ENCODE measurements around the gene ADGRL3. TPM values are rescaled to one million over a fixed set of nuclear protein-coding genes. Genes with fewer than 3 reads are reported as not detected.

Gene ADGRL3
- total and polyA plus RNA-seq, 4 donors: 0.07 to 1.7 (median 0.82) TPM

DNA sequence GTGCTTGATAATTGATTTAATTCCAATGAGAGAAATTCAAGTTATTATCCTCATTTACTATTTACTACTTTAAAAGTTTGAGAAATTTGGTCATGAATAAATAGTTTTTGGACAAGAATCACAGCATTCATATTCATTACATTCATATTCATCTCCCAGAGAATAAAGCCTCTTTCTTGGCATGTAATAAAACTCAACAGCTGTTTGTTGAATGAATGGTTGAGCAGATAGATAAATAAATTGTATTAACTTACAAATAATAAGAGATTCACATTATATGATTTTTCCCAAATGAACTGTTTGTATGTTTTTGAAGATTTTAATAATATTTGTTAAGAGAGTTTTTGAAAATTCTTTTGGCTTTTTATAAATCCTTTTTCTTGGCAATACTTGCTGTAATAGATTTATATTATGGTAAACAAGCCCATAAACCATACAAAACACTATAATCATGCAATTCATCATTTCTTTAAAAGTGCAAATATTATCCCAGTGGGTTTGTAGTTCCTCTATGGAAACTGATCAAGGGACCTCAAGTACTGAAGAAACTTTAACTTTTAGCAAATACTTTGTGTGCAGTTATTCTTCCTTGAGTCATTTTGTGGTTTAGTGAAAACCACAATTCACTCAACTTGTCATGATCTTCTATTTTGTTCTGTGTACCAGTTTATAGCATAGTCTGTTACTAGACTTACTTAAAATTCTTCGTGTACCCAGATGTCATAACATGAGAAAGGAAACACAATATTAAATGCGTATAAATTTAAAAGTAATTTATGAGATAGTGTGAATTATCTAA is 371.8 kb downstream of the ADGRL3 start:
- H3K9ac ChIP-seq (ENCODE audit: low read depth in 1 of 2, low read length in 2 of 2): no peak overlapping the region
- H3K4me1 ChIP-seq (ENCODE audit: control insufficient read depth in 4 of 4, insufficient read depth in 4 of 4, low read length in 3 of 4): no peaks in the 10 kb centered on the region
- TF ChIP-seq, protein P1, sequence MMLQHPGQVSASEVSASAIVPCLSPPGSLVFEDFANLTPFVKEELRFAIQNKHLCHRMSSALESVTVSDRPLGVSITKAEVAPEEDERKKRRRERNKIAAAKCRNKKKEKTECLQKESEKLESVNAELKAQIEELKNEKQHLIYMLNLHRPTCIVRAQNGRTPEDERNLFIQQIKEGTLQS (IDR thresholded peaks at IDR 0.05): no peak
- TF ChIP-seq FOXA2 (IDR thresholded peaks at IDR 0.05) (no peak), JUND (IDR thresholded peaks at IDR 0.05) (no peak), EGR1 (IDR thresholded peaks at IDR 0.05; ENCODE audit: low read depth in 2 of 2) (no peak), RAD21 (IDR thresholded peaks at IDR 0.05) (no peak), TAF1 (conservative IDR thresholded peaks at IDR 0.05) (no peak), SP1 (IDR thresholded peaks at IDR 0.05) (no peak), NR2F2 (IDR thresholded peaks at IDR 0.05) (no peak), HNF4A (conservative IDR thresholded peaks at IDR 0.05) (no peak), YY1 (IDR thresholded peaks at IDR 0.05) (no peak)
- TF ChIP-seq, protein P2, sequence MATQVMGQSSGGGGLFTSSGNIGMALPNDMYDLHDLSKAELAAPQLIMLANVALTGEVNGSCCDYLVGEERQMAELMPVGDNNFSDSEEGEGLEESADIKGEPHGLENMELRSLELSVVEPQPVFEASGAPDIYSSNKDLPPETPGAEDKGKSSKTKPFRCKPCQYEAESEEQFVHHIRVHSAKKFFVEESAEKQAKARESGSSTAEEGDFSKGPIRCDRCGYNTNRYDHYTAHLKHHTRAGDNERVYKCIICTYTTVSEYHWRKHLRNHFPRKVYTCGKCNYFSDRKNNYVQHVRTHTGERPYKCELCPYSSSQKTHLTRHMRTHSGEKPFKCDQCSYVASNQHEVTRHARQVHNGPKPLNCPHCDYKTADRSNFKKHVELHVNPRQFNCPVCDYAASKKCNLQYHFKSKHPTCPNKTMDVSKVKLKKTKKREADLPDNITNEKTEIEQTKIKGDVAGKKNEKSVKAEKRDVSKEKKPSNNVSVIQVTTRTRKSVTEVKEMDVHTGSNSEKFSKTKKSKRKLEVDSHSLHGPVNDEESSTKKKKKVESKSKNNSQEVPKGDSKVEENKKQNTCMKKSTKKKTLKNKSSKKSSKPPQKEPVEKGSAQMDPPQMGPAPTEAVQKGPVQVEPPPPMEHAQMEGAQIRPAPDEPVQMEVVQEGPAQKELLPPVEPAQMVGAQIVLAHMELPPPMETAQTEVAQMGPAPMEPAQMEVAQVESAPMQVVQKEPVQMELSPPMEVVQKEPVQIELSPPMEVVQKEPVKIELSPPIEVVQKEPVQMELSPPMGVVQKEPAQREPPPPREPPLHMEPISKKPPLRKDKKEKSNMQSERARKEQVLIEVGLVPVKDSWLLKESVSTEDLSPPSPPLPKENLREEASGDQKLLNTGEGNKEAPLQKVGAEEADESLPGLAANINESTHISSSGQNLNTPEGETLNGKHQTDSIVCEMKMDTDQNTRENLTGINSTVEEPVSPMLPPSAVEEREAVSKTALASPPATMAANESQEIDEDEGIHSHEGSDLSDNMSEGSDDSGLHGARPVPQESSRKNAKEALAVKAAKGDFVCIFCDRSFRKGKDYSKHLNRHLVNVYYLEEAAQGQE (IDR thresholded peaks at IDR 0.05): no peak
- TF ChIP-seq, protein P3, sequence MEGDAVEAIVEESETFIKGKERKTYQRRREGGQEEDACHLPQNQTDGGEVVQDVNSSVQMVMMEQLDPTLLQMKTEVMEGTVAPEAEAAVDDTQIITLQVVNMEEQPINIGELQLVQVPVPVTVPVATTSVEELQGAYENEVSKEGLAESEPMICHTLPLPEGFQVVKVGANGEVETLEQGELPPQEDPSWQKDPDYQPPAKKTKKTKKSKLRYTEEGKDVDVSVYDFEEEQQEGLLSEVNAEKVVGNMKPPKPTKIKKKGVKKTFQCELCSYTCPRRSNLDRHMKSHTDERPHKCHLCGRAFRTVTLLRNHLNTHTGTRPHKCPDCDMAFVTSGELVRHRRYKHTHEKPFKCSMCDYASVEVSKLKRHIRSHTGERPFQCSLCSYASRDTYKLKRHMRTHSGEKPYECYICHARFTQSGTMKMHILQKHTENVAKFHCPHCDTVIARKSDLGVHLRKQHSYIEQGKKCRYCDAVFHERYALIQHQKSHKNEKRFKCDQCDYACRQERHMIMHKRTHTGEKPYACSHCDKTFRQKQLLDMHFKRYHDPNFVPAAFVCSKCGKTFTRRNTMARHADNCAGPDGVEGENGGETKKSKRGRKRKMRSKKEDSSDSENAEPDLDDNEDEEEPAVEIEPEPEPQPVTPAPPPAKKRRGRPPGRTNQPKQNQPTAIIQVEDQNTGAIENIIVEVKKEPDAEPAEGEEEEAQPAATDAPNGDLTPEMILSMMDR (IDR thresholded peaks at IDR 0.05; ENCODE audit: low read depth, low read length, missing input control): no peak
- TF ChIP-seq, protein P4, sequence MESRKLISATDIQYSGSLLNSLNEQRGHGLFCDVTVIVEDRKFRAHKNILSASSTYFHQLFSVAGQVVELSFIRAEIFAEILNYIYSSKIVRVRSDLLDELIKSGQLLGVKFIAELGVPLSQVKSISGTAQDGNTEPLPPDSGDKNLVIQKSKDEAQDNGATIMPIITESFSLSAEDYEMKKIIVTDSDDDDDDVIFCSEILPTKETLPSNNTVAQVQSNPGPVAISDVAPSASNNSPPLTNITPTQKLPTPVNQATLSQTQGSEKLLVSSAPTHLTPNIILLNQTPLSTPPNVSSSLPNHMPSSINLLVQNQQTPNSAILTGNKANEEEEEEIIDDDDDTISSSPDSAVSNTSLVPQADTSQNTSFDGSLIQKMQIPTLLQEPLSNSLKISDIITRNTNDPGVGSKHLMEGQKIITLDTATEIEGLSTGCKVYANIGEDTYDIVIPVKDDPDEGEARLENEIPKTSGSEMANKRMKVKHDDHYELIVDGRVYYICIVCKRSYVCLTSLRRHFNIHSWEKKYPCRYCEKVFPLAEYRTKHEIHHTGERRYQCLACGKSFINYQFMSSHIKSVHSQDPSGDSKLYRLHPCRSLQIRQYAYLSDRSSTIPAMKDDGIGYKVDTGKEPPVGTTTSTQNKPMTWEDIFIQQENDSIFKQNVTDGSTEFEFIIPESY (IDR thresholded peaks at IDR 0.05): no peak
- H3K36me3 ChIP-seq (ENCODE audit: control insufficient read depth in 4 of 4, insufficient read depth in 3 of 4, low read depth in 1 of 4, low read length in 3 of 4): no peaks in the 10 kb centered on the region
- 82% methylated on average over 2 of the region's 2 CpGs for WGBS
- H3K27ac ChIP-seq (ENCODE audit: low read depth in 1 of 2, low read length in 2 of 2): no peak overlapping the region
- no peak for DNase-seq (ENCODE audit: low spot score)
- H3K9me3 ChIP-seq (ENCODE audit: control insufficient read depth in 4 of 4, low read length in 3 of 4): no peaks in the 10 kb centered on the region
- no peaks in the 10 kb centered on the region for H3K27me3 ChIP-seq (ENCODE audit: control insufficient read depth in 4 of 4, insufficient read depth in 4 of 4, low read length in 3 of 4)
- no peak overlapping the region for H3K4me3 ChIP-seq (ENCODE audit: low read depth in 1 of 3, low read length in 3 of 3)

DNA sequence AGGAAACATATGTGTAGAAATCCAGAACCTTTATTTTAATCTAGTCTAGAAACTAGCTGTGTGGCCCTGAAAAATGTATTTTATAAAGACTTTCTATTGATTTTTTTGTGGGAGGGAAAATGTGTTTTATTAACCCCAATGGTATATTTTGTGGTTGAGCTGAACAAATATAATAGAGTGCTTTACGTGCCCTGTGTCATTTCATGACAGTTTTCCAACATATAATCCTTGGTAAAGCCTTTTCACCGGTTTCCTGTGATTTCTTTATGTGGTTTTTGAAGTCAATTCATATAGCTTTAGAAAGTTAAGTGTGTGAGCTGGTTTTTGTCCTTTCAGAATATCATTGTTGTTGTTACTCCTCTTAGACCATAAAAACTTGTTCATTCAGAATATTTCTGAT is 375.7 kb downstream of the ADGRL3 start:
- H3K4me3 ChIP-seq (ENCODE audit: low read depth in 1 of 3, low read length in 3 of 3): no peak overlapping the region
- WGBS: 89% methylated on average over 2 of the region's 2 CpGs
- no peak for TF ChIP-seq FOXA2 (IDR thresholded peaks at IDR 0.05)
- TF ChIP-seq, protein P5, sequence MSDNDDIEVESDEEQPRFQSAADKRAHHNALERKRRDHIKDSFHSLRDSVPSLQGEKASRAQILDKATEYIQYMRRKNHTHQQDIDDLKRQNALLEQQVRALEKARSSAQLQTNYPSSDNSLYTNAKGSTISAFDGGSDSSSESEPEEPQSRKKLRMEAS (IDR thresholded peaks at IDR 0.05): no peak
- no peak overlapping the region for H3K27ac ChIP-seq (ENCODE audit: low read depth in 1 of 2, low read length in 2 of 2)
- H3K9me3 ChIP-seq (ENCODE audit: control insufficient read depth in 4 of 4, low read length in 3 of 4): no peaks in the 10 kb centered on the region
- no peaks in the 10 kb centered on the region for H3K27me3 ChIP-seq (ENCODE audit: control insufficient read depth in 4 of 4, insufficient read depth in 4 of 4, low read length in 3 of 4)
- H3K9ac ChIP-seq (ENCODE audit: low read depth in 1 of 2, low read length in 2 of 2): no peak overlapping the region
- DNase-seq (ENCODE audit: low spot score): no peak
- H3K36me3 ChIP-seq (ENCODE audit: control insufficient read depth in 4 of 4, insufficient read depth in 3 of 4, low read depth in 1 of 4, low read length in 3 of 4): no peaks in the 10 kb centered on the region
- no peaks in the 10 kb centered on the region for H3K4me1 ChIP-seq (ENCODE audit: control insufficient read depth in 4 of 4, insufficient read depth in 4 of 4, low read length in 3 of 4)

All from liver (tissue), 9 donors.